ENCODE data around the gene CBX6. TPM values are rescaled to one million over a fixed set of nuclear protein-coding genes. Genes with fewer than 3 reads are reported as not detected.
"Not testable (repeated sequence)": the region's sequence is repeated elsewhere in the genome, so short reads cannot be mapped to it uniquely, and the experiment has no call there.

CBX6 gene
- total and polyA plus RNA-seq, 2 donors = 43.1 to 82.0 TPM

GRCh38 chr22:38861170-38861876 lies 10.7 kb downstream of the CBX6 start:
- WGBS = 21% methylated on average over 13 of the region's 13 CpGs
- no peaks in the 10 kb centered on the region for H3K4me1 ChIP-seq (ENCODE audit: insufficient read depth)
- no peak for DNase-seq (ENCODE audit: extremely low spot score)

GRCh38 chr22:38860283-38861169 lies 11.5 kb downstream of the CBX6 start:
- 54% methylated on average over 23 of the region's 23 CpGs for WGBS
- Histone ChIP-seq H3K4me1 (ENCODE audit: insufficient read depth) (no peaks in the 10 kb centered on the region), H3K27ac (ENCODE audit: low read depth) (no peak overlapping the region), H3K4me3 (ENCODE audit: low read depth, low read length) (no peak overlapping the region), H3K36me3 (ENCODE audit: insufficient read depth) (no peaks in the 10 kb centered on the region)
- no peak for DNase-seq (ENCODE audit: extremely low spot score)

More at GRCh38 chr22:38861170-38861876, 10.7 kb downstream of the CBX6 start:
- no peaks in the 10 kb centered on the region for H3K36me3 ChIP-seq (ENCODE audit: insufficient read depth)
- no peak overlapping the region for H3K27ac ChIP-seq (ENCODE audit: low read depth)
- H3K4me3 ChIP-seq (ENCODE audit: low read depth, low read length) = no peak overlapping the region

GRCh38 chr22:38859581-38860282 lies 12.3 kb downstream of the CBX6 start:
- WGBS = 77% methylated on average over 14 of the region's 14 CpGs
- Histone ChIP-seq H3K36me3 (ENCODE audit: insufficient read depth) (no peaks in the 10 kb centered on the region), H3K27ac (ENCODE audit: low read depth) (no peak overlapping the region), H3K4me3 (ENCODE audit: low read depth, low read length) (no peak overlapping the region), H3K4me1 (ENCODE audit: insufficient read depth) (no peaks in the 10 kb centered on the region)
- no peak for DNase-seq (ENCODE audit: extremely low spot score)

- DNase-seq (ENCODE audit: extremely low spot score) = no peak
- WGBS = 63% methylated on average over 9 of the region's 9 CpGs
- Histone ChIP-seq H3K4me3 (ENCODE audit: low read depth, low read length) (no peak overlapping the region), H3K27ac (ENCODE audit: low read depth) (no peak overlapping the region), H3K36me3 (ENCODE audit: insufficient read depth) (no peaks in the 10 kb centered on the region), H3K4me1 (ENCODE audit: insufficient read depth) (no peaks in the 10 kb centered on the region)
Measured at GRCh38 chr22:38858492-38858891, 13.5 kb downstream of the CBX6 start.

- 83% methylated on average over 7 of the region's 7 CpGs for WGBS
- H3K4me3 ChIP-seq (ENCODE audit: low read depth, low read length); H3K36me3 ChIP-seq (ENCODE audit: insufficient read depth); H3K27ac ChIP-seq (ENCODE audit: low read depth); DNase-seq (ENCODE audit: extremely low spot score); H3K4me1 ChIP-seq (ENCODE audit: insufficient read depth): not testable (repeated sequence)
Measured at GRCh38 chr22:38854476-38854875, 17.5 kb downstream of the CBX6 start.

- DNase-seq (ENCODE audit: extremely low spot score); H3K4me3 ChIP-seq (ENCODE audit: low read depth, low read length); H3K27ac ChIP-seq (ENCODE audit: low read depth); H3K4me1 ChIP-seq (ENCODE audit: insufficient read depth); H3K36me3 ChIP-seq (ENCODE audit: insufficient read depth): not testable (repeated sequence)
- 79% methylated on average over 5 of the region's 5 CpGs for WGBS
Measured at GRCh38 chr22:38853883-38854282, 18.1 kb downstream of the CBX6 start.

GRCh38 chr22:38853196-38853651 lies 18.8 kb downstream of the CBX6 start:
- WGBS = 67% methylated on average over 9 of the region's 9 CpGs
- no peaks in the 10 kb centered on the region for H3K36me3 ChIP-seq (ENCODE audit: insufficient read depth)
- H3K27ac ChIP-seq (ENCODE audit: low read depth) = no peak overlapping the region
- DNase-seq (ENCODE audit: extremely low spot score) = no peak
- H3K4me3 ChIP-seq (ENCODE audit: low read depth, low read length) = no peak overlapping the region
- H3K4me1 ChIP-seq (ENCODE audit: insufficient read depth) = no peaks in the 10 kb centered on the region

GRCh38 chr22:38852522-38852921 lies 19.5 kb downstream of the CBX6 start:
- Histone ChIP-seq H3K4me1 (ENCODE audit: insufficient read depth) (no peaks in the 10 kb centered on the region), H3K4me3 (ENCODE audit: low read depth, low read length) (no peak overlapping the region), H3K36me3 (ENCODE audit: insufficient read depth) (no peaks in the 10 kb centered on the region), H3K27ac (ENCODE audit: low read depth) (no peak overlapping the region)
- WGBS = 96% methylated on average over 1 of the region's 1 CpG
- no peak for DNase-seq (ENCODE audit: extremely low spot score)

- Histone ChIP-seq H3K27ac (ENCODE audit: low read depth) (no peak overlapping the region), H3K4me1 (ENCODE audit: insufficient read depth) (no peaks in the 10 kb centered on the region), H3K4me3 (ENCODE audit: low read depth, low read length) (no peak overlapping the region), H3K36me3 (ENCODE audit: insufficient read depth) (no peaks in the 10 kb centered on the region)
- WGBS = 55% methylated on average over 15 of the region's 15 CpGs
- DNase-seq (ENCODE audit: extremely low spot score) = no peak
Measured at GRCh38 chr22:38850941-38851849, 20.8 kb downstream of the CBX6 start.

GRCh38 chr22:38850399-38850798 lies 21.6 kb downstream of the CBX6 start:
- WGBS = 50% methylated on average over 2 of the region's 2 CpGs
- no peaks in the 10 kb centered on the region for H3K4me1 ChIP-seq (ENCODE audit: insufficient read depth)
- H3K27ac ChIP-seq (ENCODE audit: low read depth) = no peak overlapping the region
- no peak overlapping the region for H3K4me3 ChIP-seq (ENCODE audit: low read depth, low read length)
- no peaks in the 10 kb centered on the region for H3K36me3 ChIP-seq (ENCODE audit: insufficient read depth)
- DNase-seq (ENCODE audit: extremely low spot score) = no peak

GRCh38 chr22:38849811-38850210 lies 22.2 kb downstream of the CBX6 start:
- 58% methylated on average over 6 of the region's 6 CpGs for WGBS
- Histone ChIP-seq H3K4me1 (ENCODE audit: insufficient read depth) (no peaks in the 10 kb centered on the region), H3K4me3 (ENCODE audit: low read depth, low read length) (no peak overlapping the region), H3K27ac (ENCODE audit: low read depth) (no peak overlapping the region), H3K36me3 (ENCODE audit: insufficient read depth) (no peaks in the 10 kb centered on the region)
- no peak for DNase-seq (ENCODE audit: extremely low spot score)

GRCh38 chr22:38846412-38846811 lies 25.6 kb downstream of the CBX6 start:
- H3K27ac ChIP-seq (ENCODE audit: low read depth) = no peak overlapping the region

More at GRCh38 chr22:38846412-38846811, 25.6 kb downstream of the CBX6 start:
- no peak overlapping the region for H3K4me3 ChIP-seq (ENCODE audit: low read depth, low read length)
- H3K4me1 ChIP-seq (ENCODE audit: insufficient read depth) = no peaks in the 10 kb centered on the region
- WGBS = 77% methylated on average over 1 of the region's 1 CpG
- DNase-seq (ENCODE audit: extremely low spot score) = no peak
- H3K36me3 ChIP-seq (ENCODE audit: insufficient read depth) = no peaks in the 10 kb centered on the region

Data from urinary bladder (tissue), 4 donors.